ENCODE data around the gene TCEAL4.
"Not testable (repeated sequence)": the region's sequence is repeated elsewhere in the genome, so short reads cannot be mapped to it uniquely, and the experiment has no call there.

TCEAL4 gene

DNA sequence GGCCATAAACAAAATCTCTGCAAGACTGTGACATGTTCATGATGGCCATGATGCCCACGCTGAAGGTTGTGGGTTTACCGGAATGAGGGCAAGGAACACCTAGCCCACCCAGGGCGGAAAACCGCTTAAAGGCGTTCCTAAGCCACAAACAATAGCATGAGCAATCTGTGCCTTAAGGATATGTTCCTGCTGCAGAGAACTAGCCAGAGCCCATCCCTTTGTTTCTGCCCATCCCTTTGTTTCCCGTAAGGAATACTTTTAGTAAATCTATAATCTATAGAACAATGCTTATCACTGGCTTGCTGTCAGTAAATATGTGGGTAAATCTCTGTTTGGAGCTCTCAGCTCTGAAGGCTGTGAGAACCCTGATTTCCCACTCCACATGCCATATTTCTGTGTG, 9.9 kb downstream of the TCEAL4 start:
- DNase-seq = not testable (repeated sequence)

DNA sequence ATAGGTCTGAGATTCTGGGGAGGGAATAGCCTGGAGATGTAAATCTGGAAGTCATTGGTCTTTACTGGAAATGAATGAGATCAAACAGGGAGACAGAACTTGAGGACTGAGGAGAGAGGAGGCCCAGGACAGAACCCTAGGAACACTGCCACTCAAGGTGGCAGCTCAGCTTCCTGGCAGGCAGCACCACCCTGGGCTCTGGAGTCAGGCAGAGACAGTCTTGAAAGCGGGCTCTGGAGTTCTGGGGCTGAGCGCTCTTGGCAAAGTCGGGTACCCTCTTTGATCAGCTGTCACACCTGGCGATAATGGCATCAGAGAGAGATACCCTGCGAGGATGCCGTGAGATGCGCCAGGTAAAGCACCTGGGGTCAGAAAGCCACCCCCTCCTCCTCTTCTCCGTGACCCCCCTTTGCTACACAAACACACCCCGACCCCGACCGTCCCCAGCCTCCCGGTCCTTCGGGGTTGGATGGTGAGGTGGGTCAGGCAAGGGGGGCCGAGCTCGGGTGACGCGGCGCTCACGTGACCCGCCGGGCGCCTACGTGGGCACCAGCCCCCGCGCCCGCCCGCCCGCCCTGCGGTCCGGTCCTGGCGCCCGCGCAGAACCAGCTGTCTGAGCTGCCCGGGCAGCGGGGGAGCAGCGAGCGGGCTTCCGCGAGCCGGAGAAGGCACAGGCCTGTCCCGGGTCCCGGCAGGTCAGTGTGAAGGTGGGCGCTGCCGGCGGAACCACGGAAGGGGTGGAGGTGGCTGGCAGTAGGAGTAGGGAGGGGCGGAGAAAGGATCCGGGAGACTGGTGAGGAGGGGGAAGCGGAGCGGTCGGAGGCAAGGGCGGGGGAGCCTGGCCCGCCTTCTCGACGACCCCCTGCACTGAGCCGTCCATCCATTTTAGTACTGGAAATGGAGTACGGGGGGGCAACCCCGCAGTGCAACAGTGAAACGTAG, 22.3 kb downstream of the TCEAL4 start, which contains the start of gene TCEAL3:
TCEAL3 (plus strand) TSS at position 600 of the 942 bp plus-strand sequence. CDS start 1,102 bp downstream, outside the sequence.
- DNase-seq = peak; percentile 21 to 25

DNA sequence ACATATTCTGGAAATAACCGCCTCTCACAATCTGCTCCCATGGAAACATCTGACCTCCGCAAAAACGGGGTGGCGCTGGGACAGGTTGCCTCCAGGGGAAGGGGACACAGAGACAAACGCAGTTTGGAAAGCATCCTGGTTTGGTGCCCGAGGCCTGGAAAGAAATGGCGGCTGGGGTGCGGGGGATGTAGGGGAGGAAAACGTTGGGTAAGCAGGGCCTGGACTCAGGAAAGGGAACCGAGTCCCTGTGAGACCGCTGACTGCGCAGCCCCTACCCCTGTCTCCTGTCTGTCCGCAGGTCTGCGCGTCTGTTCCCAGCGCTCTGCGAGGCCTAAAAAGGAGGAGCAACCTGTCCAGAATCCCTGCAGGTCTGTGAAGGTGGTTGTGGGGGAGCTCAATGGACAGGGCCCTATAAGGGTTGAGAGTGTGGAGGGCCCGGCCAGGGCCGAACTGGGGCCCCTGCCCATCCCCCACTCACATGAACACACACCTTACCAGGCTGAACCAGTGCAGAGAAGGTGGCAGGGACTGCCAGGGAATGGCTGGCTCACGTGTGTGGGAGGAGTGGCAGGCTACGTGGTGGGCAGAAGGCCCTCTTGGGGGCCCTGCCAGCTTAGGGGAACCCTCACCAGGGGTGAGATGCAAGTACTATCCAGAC, 23.1 kb downstream of the TCEAL4 start:
- DNase-seq = no peak

DNA sequence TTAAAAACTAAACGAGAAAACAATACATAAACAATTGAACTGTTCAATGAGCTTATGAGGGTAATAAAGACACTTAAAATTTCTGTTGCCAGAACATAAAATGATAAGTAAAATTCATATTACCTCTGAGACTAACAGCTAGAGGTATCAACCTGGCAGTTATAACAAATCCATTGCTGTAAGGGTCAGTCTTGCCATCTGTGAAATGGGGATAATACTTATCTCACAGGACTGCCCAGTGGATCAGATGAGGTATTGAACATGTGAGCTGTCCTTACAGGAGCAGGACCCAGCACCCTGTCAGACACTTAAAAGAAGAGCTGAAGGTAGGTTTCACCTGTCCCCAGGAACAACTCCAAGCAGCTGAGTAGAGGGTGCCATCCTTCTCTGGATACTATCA, 25.0 kb downstream of the TCEAL4 start:
- DNase-seq = no peak

DNA sequence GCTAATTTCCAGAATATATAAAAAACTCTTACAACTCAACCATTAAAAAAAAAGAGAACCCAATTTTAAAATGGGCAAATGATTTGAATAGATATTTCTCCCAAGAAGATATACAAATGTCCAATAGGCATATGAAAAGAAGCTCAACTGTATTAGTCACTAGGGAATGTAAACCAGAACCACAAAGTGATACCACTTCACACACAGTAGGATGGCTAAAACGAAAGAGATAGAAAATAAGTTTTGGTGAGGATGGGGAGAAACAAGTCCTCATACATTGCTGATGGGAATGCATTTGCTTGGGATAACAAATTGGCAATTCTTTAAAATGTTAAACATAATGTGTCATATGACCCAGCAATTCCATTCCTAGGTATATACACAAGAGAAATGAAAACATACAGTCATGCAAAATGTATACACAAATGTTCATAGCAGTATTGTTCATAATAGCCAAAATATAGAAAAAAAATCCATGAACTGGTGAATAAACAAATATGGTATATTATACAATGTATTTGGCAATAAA, 28.1 kb downstream of the TCEAL4 start:
- DNase-seq = no peak

DNA sequence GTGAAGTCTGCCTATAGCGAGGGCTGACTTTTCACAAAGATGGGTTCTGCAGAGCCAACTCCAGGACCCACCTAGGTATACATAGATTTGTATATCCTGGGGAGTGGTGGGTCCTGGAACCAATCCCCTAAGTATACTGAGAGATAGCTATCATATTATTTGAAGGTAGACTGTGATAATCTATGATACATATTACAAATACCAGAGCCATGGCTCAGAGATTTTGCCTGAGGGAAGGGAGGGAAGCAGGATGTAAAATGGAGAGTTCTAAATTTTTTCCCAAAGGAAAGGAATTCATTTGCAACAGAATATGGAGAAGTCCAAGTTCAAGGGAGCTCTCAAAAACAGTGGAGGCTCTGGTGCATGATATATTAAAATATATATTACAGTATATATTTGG, 29.7 kb downstream of the TCEAL4 start:
- DNase-seq = no peak

DNA sequence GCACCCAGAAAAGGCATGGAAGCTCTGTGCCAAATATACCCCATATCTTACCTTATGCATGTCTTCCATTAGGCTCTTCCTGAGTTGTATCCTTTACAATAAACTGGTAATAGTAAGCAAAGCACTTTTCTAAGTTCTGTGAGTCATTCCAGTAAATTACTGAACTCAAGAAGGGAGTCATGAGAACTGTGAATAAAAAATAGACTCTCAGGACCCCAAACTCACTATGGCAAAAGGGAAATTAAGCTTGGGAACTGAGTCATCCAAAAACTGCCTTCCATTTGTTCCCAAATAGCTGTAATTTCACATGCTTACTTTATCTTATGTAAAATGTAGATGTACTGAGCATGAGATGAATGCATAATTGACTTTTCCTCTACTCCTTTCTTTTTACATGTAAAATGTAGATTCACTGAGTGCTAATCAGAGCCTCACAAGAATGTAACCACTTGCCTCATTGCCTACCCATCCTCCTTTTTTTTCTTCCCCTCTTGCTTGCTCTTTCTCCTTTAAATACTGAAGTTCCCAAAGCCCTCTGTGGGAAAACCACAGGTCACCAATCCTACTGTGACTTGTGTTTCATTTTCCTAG, 30.6 kb downstream of the TCEAL4 start:
- DNase-seq = no peak

DNA sequence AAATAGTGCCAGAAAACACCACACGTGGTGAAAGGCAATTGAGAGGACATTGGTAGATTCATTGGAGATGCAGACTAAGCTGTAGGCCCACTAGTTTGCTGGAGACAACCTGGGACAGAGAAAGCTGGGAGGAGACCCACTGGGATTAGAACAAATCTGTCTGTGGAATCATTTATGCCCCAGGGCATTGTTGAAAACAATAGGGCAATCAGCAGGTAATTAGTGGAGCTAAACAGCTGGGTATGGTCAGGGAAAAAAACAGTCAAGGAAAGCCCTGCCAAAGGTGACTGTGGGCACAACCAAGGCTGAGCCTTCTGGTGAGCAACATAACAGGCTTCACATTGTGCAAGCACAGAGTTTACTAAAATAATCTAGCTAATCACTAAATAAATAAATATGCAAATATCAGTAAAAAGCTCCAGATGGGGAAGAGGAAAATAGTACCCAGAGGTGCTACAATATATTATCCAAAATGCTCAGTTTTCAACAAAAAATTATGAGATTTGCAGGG, 31.4 kb downstream of the TCEAL4 start:
- DNase-seq = no peak

DNA sequence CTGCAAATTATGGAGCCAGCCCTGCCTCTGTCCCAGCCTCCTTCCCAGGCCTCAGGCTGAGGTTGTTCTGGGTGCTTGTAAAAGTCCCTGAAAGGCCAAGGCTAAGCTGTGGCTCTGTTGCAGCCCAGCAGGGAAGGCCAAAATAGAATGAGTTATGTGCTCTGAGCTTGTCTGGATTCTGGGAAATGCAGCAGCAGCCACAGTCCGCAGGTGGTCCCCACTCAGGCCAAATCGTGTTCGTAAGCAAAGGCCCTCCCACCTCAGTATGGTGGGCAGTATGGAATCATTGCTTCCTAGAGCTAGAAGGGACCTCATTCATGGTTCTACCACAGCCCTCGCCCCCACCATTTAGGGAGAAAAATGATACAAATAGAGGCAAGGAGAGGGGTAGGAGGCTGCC, 38.8 kb downstream of the TCEAL4 start:
- DNase-seq = no peak

DNA sequence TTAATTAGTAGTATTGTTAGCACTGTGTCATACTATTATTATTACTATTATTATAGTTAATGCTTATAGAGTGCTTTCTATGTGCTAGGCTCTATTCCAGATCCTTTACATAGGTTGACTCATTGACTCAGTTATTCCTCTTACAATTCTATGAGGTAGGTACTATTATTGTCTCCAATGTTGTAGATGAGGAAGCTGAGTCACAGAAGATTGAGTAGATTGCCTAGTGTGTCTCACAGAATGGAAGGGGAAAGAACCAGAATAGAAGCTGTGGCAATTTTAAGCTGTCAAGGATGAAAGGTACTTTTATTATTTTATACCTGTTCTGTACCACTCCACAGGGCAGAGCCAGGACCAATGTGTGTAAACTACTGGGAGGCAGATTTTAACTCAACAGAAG, 41.5 kb downstream of the TCEAL4 start:
- DNase-seq = no peak

DNA sequence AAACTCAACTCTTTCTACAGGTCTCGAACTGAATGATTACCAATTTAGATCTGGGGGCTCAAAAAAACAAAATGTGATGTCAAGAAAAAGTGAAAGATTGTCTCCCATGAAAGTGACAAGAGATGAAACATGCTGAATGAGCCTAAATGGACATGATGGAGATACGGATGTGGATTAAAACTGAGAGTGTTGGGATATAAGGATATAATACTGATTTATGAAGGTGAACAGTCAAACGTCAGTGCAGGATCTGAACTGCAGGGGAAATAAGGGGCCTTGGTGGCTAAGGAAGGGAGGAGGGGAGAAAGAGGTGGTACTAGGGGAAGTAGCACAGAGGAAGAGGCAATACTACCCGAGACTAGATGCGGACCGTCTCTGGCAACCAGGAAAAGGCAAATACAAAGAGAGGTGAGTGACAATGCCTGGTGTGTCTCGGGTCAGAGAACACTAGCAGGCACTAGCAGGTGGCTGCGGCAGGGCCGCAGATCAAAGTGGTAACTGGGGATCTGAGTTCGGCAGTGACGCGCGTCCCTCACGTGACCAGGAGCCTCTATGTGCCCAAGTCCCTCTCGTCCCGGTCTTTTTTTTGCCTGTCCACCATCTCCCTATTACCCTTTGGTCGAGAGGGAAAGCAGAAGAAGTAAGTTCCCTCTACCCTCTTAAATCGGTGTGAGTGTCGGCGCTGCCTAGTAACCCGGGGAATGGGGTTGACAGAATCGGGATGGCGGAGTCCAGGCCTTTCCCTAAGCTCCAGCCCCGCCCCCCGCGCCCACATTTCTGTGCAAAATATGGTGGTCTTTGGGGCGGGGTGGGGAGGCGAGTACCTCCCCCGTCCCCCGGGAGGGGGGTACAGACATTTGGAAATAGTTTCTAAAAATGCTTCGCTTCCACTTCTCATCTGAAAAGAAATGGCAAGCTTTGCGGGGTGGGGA, 43.3 kb downstream of the TCEAL4 start, which contains the start of gene TCEAL1:
TCEAL1 (plus strand) TSS at position 590 of the 932 bp plus-strand sequence. CDS start 942 bp downstream, outside the sequence.
- DNase-seq = peak; percentile 12 to 29

DNA sequence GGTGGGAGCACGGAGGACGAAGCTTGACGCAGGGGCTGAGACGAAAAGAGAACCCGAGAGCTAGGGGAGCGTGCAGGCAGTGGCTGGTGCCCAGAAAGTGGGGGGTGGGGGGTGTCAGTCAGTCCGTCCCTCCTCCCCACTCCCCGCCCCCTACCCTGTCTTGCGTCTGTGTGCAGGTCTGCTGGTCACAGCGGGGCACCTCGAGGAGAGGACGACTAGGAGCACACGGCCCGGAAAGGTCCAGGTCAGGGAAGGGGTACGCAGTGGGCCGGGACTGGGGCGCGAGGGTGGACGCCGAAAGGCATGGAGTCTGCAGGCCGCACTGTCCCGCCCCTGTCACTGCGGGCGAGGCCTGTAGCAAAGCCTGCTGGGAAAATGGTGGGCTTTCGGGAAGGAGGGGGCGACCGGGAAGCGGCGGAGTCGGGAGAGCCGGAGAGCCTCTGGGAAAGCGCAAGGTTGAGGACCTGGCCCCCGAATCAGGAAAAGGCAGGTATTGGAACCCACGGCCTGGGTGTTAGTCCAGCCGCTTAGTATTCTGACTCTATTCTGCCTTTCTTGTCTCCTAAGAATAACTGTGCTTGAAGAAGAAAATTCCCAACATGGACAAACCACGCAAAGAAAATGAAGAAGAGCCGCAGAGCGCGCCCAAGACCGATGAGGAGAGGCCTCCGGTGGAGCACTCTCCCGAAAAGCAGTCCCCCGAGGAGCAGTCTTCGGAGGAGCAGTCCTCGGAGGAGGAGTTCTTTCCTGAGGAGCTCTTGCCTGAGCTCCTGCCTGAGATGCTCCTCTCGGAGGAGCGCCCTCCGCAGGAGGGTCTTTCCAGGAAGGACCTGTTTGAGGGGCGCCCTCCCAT, 44.2 kb downstream of the TCEAL4 start:
- peak in 1 of 2 experiments; percentile 12 for DNase-seq

DNA sequence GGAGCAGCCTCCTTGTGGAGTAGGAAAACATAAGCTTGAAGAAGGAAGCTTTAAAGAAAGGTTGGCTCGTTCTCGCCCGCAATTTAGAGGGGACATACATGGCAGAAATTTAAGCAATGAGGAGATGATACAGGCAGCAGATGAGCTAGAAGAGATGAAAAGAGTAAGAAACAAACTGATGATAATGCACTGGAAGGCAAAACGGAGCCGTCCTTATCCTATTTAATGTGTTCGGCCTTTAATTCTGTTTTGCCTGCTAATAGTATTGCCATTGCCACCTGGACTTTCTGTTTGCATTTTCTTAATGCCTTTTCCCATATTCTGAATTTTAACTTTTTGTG, 44.8 kb downstream of the TCEAL4 start:
- no peak for DNase-seq

DNA sequence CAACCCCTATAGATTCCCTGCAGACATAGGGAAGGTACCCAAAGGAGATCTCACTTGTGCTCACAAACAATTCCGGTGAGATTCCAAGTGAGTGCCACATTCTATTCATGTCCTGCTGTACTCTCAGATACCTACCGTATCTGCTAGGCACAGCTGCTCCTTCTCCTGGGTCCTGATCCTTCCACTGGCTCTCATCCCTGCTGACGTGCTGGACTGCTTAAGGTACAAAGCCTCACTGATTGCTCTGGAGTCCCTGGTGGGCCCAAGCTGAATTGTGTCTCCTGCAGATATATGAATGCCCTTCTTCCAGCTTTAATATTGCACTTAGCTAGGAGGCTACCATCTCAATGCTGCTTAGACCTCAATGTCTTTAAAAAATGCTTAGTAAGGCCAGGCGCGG, 45.8 kb downstream of the TCEAL4 start:
- no peak for DNase-seq

DNA sequence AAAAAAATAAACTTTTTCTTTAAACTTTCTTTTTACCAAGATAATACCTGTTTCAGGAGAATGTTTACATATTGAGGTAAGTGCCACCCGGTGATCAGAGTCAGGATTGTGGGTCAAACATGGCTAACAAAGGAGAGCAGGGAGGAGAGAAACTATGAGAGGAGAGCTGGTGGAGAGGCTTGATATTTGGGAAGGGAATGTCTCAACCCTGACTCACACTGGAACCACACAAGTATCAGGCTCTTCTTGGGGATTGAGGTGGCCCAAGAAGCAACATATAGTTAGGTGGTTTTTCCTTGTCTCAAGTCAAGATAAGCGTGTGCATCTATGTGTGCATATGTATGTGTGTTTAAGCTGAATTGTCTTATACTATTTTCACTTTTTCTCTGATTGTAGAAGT, 50.1 kb downstream of the TCEAL4 start:
- DNase-seq = no peak
